ENCODE measurements around the gene RSRC1.

GRCh38 chr3:158384019-158384418, 274.1 kb downstream of the RSRC1 start:
- TF ChIP-seq CTCF (IDR thresholded peaks at IDR 0.05; ENCODE audit: insufficient read depth, low read depth, low read length) (no peak), EZH2 (IDR thresholded peaks at IDR 0.05; ENCODE audit: insufficient read depth, low read length) (no peak)

Measured in astrocyte (in vitro differentiated cells and primary cell).